DMS114 treated with DMSO at 0.1 percent for 48 hours (cell line): ENCODE measurements around the gene DHX57.
A peak's percentile ranks its signal among the peaks of the same experiment; 100 is the strongest.

Source experiments
- DNase-seq: peaks from one replicate; lab custom pipeline; 2025; ENCODE audit not compliant: unreplicated experiment; lab: John Stamatoyannopoulos, UW

The DHX57 gene

GRCh38 chr2:38875576-38876367 is at the start of gene DHX57, which contains the start of gene MORN2:
TSS of gene DHX57 (minus strand) at chr2:38875934. CDS start at chr2:38868405, 7,529 bp downstream.
TSS of gene MORN2 (plus strand) at chr2:38875976.
- DNase-seq: peak; percentile 70

- no peak for DNase-seq
These were observed 47.2 kb upstream of the DHX57 start for GRCh38 chr2:38922902-38923301.

DNA sequence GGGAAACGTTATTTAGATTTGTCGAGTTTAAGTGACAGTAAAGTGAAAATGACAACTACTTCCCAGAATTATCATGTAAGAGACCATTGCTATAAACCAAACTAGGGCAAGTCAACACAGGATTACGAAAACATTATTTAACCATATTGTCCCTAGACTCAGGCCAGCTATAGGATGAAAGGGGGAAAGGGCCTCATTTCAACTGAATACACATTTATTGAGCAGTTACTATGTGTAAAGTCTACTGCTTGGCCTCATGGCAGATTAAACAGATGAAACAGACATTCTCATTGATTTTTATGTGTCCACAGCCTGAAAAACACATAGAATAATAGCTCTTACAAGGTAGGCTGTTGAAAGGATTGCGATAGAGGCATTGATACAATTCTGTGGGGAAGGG is 46.7 kb upstream of the DHX57 start:
- DNase-seq: no peak

- no peak for DNase-seq
These were observed 36.9 kb upstream of the DHX57 start for GRCh38 chr2:38912619-38913018.

- DNase-seq: no peak
These were observed 35.5 kb upstream of the DHX57 start for GRCh38 chr2:38911191-38911590.

GRCh38 chr2:38909872-38910271 is 34.1 kb upstream of the DHX57 start:
- DNase-seq: no peak

DNA sequence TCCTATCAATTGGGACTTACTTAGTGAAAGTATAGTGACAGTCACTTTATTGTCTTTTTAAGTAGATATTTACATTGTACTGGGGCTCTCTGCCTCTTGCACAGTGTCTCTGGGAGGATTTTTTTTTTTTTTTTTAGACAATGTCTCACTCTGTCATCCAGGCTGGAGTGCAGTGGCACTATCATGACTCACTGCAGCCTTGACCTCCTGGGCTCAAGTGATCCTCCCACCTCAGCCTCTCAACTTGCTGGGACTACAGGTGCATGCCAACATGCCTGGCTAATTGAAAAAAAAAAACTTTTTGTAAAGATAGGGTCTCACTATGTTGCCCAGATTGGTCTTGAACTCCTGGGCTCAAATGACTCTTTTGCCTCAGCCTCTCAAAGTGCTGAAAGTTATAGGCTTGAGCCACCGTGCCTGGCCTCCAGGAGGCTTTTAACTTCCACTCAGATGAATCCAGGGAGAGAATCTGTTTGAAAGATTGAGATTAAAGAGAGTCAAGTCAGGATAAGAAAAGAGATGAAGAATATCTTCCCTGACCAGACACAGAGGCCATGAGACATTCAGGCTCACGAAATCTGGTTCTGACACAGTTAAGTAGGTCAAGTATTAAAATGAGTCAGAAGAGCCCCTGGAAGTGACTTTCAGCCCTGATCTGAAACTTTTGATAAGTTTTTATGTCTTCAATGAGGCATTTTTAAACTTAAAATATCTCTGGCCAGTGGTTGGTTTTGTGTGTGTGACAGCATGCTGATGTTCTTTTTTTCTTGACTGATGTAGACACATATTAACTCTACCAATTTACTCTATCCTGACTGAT is 32.2 kb upstream of the DHX57 start:
- DNase-seq: no peak

DNA sequence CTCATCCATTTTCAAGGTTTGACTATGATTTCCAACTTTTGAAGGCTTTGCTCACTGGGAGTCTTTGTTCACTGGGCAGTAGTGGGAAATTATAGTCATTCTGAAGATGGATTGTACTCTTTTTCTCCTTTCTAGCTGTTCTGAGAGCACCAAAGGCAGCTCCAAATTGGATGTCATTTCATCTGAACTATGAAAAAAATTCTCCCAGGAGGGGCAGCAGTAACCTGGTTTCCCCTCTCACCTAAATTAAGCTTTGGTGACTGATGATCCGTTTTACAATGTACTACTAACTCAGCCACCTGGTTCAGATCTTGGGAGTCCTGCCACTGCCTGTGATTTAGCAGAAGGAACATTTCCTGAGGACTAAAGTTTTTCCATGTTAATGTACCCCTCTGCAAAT is 31.5 kb upstream of the DHX57 start:
- no peak for DNase-seq

DNA sequence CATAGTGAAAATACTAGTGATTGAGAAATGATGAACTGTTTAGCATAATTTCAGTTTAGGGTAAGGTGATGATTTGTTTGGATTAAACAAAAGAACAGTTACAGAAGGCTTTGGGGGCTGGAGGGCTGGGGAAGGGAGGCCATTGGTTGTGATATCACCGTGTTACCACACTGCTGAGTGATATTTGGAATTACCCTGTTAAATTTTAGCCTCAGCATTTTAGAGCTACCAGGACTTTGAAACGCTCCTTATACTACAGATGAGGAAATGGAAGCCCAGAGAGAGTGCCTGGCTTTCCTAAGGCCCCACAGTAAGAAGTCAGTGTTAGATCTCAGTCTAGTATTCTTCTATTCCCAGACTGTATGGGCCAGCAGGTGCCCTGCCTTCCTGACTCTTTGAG is 29.5 kb upstream of the DHX57 start:
- no peak for DNase-seq

GRCh38 chr2:38900726-38901125 is 25.0 kb upstream of the DHX57 start:
- DNase-seq: no peak

DNA sequence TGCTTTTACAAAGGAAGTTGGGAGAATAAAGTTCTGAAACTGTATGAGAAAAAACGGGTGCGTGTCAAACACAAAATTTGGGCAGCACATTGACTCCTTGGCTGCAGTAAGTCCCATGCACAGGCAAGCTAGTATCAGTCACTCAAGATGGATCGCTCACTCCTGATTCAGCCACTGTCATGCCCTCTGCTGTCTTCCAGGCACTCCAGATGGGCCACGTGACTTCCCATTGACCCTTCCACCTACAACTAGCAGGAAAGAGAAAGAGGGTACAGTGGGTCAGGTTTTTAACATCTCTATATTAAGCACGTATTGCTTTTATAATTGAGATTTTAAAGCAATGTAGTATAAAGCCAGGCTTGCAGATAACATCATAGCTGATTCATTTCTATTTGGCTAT is 22.5 kb upstream of the DHX57 start:
- DNase-seq: no peak

GRCh38 chr2:38892819-38893218 is 17.1 kb upstream of the DHX57 start:
- no peak for DNase-seq

DNA sequence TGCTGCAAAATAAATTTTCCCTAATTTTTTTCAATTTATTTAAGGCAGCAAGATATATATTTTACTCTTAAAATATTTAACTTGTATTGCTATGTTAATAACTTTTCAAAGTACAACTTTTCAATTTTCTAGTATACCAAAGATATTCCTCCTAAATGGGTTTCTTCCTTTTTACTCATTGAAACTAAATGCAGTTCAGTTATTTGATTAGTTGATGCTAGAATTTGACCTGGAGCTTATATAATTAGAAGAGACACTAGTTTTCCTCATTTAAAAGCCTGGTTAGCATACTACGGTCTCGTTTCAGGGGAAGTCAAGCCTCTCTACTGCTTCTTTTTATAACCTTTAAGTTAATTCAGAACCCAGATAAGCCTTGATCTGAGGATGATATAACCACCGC is 13.8 kb upstream of the DHX57 start, which contains the start of gene ARHGEF33:
ARHGEF33 (plus strand) TSS at position 301 of the 400 bp plus-strand sequence. CDS start 29,573 bp downstream, outside the sequence.
- DNase-seq: no peak

GRCh38 chr2:38889045-38889444 is 13.3 kb upstream of the DHX57 start:
- DNase-seq: no peak

DNA sequence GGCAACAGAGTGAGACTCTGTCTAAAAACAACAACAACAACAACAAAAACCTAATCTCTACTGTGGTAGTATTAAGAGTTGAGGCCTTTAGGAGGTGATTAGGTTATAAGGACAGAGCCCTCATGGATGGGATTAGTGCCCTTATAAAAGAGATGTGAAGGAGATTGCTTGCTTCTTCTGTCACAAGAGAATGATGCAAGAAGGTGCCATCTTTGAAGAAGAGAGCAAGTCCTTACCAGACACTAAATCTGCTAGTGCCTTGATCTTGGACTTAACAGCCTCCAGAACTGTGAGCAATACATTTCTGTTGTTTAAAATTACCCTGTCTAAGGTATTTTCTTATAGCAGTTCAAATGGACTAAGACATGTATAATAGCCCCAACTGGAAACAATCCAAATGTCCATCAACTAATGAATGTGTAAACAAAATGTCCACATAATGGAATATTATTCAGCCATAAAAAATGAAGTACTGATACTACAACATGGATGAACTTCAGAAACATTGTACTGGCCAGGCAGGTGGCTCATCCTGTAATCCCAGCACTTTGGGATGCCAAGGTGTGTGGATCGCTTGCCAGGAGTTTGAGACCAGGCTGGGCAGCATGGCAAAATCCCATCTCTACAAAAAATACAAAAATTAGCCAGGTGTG is 12.3 kb upstream of the DHX57 start:
- DNase-seq: no peak

DNA sequence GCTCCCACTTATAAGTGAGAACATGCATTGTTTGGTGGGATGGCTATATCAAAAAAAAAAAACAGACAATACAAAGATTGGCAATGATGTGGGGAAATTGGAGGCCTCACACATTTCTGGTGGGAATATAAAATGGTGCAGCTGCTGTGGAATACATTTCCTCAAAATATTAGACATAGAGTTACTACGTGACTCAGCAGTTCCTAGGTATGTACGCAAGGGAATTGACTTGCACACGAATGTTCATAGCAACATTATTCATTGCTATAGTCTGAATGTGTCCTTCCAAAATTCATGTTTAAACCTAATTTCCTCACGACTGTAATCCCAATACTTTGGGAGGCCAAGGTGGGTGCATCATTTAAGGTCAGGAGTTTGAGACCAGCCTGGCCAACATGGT is 11.6 kb upstream of the DHX57 start:
- DNase-seq: no peak

DNA sequence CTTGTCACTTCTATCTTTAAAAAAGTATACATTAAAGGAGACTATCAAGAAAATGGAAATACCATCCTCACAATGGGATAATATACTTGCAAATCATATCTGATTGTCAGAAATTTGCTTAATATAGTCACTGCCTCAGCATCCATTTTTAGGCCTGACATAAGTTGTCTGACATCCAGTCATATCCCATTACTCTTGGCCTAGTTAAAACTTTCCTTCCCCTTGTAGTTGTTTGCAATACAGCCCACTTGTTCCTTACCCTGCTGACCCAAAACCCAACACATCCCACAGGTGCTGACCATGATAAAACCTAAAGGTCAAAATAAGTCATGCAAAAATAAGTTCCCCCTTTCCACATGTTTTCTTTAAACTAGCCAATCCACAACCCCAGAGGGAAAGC is 10.3 kb upstream of the DHX57 start:
- DNase-seq: no peak

DNA sequence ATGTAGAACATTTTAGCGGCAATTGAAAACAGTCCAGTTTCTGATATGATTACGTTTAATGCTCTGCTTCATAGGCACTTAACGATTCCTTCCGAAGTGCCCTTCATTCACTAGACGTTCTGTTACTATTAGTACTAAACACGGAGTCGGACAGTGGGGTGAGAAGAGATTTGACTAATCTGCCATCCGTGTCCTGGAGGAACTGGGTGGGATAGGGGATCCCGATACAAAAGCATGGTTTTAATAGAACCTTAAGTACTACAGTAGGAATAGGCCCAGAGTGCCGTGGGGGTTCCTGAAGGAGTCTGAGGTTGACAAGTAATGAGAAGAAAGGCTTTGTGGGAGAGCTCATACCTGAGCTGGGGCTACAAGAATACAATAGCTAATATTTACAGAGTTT is 673 bp upstream of the DHX57 start:
- peak; percentile 21 for DNase-seq

- no peak for DNase-seq
These were observed 533 bp downstream of the DHX57 start for GRCh38 chr2:38875227-38875575.

- DNase-seq: no peak
These were observed 2.0 kb downstream of the DHX57 start for GRCh38 chr2:38873763-38874162.

- no peak for DNase-seq
These were observed 4.3 kb downstream of the DHX57 start for GRCh38 chr2:38871432-38871831.
